Measurements from ENCODE around the gene JAKMIP3.
"Not testable (repeated sequence)": the region's sequence is repeated elsewhere in the genome, so short reads cannot be mapped to it uniquely, and the experiment has no call there.

DNA sequence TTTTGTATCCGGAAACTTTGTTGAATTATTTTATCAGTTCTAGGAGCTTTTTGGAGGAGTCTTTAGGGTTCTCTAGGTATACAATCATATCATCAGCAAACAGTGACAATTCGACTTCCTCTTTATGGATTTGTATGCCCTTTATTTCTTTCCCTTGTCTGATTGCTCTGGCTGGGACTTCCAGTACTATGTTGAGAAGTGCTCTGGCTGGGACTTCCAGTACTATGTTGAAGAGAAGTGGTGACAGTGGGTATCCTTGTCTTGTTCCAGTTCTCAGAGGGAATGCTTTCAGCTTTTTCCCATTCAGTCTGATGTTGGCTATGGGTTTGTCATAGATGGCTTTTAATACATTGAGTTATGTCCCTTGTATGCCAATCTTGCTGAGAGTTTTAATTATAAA lies 18.6 kb downstream of the JAKMIP3 start:
- TF ChIP-seq, protein P1, sequence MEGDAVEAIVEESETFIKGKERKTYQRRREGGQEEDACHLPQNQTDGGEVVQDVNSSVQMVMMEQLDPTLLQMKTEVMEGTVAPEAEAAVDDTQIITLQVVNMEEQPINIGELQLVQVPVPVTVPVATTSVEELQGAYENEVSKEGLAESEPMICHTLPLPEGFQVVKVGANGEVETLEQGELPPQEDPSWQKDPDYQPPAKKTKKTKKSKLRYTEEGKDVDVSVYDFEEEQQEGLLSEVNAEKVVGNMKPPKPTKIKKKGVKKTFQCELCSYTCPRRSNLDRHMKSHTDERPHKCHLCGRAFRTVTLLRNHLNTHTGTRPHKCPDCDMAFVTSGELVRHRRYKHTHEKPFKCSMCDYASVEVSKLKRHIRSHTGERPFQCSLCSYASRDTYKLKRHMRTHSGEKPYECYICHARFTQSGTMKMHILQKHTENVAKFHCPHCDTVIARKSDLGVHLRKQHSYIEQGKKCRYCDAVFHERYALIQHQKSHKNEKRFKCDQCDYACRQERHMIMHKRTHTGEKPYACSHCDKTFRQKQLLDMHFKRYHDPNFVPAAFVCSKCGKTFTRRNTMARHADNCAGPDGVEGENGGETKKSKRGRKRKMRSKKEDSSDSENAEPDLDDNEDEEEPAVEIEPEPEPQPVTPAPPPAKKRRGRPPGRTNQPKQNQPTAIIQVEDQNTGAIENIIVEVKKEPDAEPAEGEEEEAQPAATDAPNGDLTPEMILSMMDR (IDR thresholded peaks at IDR 0.05; ENCODE audit: low read depth, low read length), result not testable (repeated sequence)
- not testable (repeated sequence) for TF ChIP-seq EZH2phosphoT487 (IDR thresholded peaks at IDR 0.05; ENCODE audit: low read depth)
